Measurements from ENCODE around the gene SCYL2. TPM values are rescaled to one million over a fixed set of nuclear protein-coding genes. Genes with fewer than 3 reads are reported as not detected.
A peak's percentile ranks its signal among the peaks of the same experiment; 100 is the strongest.

The SCYL2 gene
- total RNA-seq, 4 donors from 2014 or later, result 27.7 to 51.8 (median 39.5) TPM

- DNase-seq, result no peak
- H3K4me3 ChIP-seq, result peak overlapping the region; percentile 55 to 99 (median 90)
- no peaks in the 10 kb centered on the region for H3K27me3 ChIP-seq
- no peaks in the 10 kb centered on the region for H3K9me3 ChIP-seq
- peaks cover 18 to 49% (median 23%) of the 10 kb centered on the region in 3 donors for H3K4me1 ChIP-seq
- WGBS, 2 donors, result 0% methylated on average over 9 to 14 of the region's 33 CpGs
- intact Hi-C loops (cut with DNase I), result no loop called here
- TF ChIP-seq POLR2A (IDR thresholded peaks at IDR 0.05), result no peak
- TF ChIP-seq, protein P1, sequence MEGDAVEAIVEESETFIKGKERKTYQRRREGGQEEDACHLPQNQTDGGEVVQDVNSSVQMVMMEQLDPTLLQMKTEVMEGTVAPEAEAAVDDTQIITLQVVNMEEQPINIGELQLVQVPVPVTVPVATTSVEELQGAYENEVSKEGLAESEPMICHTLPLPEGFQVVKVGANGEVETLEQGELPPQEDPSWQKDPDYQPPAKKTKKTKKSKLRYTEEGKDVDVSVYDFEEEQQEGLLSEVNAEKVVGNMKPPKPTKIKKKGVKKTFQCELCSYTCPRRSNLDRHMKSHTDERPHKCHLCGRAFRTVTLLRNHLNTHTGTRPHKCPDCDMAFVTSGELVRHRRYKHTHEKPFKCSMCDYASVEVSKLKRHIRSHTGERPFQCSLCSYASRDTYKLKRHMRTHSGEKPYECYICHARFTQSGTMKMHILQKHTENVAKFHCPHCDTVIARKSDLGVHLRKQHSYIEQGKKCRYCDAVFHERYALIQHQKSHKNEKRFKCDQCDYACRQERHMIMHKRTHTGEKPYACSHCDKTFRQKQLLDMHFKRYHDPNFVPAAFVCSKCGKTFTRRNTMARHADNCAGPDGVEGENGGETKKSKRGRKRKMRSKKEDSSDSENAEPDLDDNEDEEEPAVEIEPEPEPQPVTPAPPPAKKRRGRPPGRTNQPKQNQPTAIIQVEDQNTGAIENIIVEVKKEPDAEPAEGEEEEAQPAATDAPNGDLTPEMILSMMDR (IDR thresholded peaks at IDR 0.05), result no peak
- H3K27ac ChIP-seq, result peak overlapping the region; percentile 89 to 99 (median 98)
- H3K36me3 ChIP-seq, result no peaks in the 10 kb centered on the region
Measured at GRCh38 chr12:100267603-100268281, 765 bp downstream of the SCYL2 start.

DNA sequence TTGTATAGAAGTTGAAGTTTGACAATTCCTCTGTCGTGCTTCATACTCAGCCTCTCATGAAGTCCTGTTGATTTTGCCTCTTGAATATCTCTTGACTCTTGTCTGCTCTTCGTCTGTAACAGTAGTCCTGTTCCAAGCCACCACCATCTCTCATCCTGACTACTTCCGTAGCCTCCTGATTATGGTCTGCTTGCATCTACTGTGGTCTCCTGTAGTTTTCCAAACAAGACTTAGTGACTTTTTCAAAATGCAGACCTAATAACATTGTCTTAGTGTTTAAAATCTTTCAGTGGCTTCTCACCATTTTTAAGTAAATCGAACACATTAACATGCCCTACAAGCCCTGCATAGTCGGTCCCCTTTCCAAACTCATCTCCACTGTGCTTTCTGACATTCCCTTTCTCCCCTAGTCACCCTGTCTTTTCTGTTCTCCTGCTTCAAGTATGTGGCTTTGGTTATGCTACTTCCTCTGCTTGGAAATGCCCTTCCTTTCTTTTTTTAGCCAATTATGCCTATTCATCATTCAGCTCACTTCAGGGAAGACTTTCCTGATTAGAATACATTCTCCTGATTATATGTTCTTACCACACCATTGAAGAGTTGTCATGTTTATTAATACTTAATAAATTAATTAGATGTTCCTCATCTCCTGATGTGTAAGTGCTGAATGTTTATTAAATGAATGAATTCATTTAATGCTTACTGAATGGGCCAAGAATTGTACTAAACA is 2.0 kb downstream of the SCYL2 start:
- H3K4me3 ChIP-seq, result peak overlapping the region in 2 of 4 donors; percentile 55 to 99
- no peaks in the 10 kb centered on the region for H3K9me3 ChIP-seq
- no peaks in the 10 kb centered on the region for H3K36me3 ChIP-seq
- no peaks in the 10 kb centered on the region for H3K27me3 ChIP-seq
- WGBS, 2 donors, result 57% methylated on average over 5 of the region's 5 CpGs
- intact Hi-C loops (cut with DNase I), result no loop called here
- peaks cover 18 to 49% (median 23%) of the 10 kb centered on the region in 3 donors for H3K4me1 ChIP-seq
- peak overlapping the region in 1 of 4 donors; percentile 89 for H3K27ac ChIP-seq
- TF ChIP-seq, protein P1 (IDR thresholded peaks at IDR 0.05), result no peak
- no peak for TF ChIP-seq POLR2A (IDR thresholded peaks at IDR 0.05)
- no peak for DNase-seq

DNA sequence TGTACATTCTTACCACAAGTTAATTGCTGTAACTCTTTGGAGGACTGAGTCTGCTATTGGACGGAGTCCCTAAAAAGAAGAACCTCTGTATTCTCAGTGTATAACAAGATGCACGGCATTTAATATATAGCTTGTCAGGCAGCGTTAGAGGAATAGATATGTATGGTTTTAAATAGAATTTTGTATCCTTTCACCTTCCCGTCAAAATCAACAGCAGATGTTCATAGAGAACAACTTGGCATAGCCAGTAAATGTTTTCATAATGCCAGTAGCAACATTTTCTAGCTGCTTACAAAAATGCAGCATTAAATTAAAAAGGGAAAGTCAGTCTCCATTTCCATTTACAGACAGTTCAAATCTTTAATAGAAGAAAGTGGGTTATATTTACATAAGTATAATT is 6.8 kb downstream of the SCYL2 start:
- no peak for TF ChIP-seq POLR2A (IDR thresholded peaks at IDR 0.05)
- TF ChIP-seq, protein P1 (IDR thresholded peaks at IDR 0.05), result no peak
- Histone ChIP-seq H3K27me3 (no peaks in the 10 kb centered on the region), H3K9me3 (no peaks in the 10 kb centered on the region), H3K4me1 (peaks cover 10 to 33% (median 11%) of the 10 kb centered on the region in 3 donors), H3K36me3 (no peaks in the 10 kb centered on the region), H3K27ac (no peak overlapping the region), H3K4me3 (no peak overlapping the region)
- WGBS, 2 donors, result 80 to 84% methylated on average over 4 of the region's 4 CpGs
- DNase-seq, result no peak
- intact Hi-C loops (cut with DNase I), result no loop called here

GRCh38 chr12:100274291-100274690 is 7.3 kb downstream of the SCYL2 start:
- Histone ChIP-seq H3K4me1 (peaks cover 4 to 28% (median 6%) of the 10 kb centered on the region in 3 donors), H3K9me3 (no peaks in the 10 kb centered on the region), H3K36me3 (no peaks in the 10 kb centered on the region), H3K27me3 (no peaks in the 10 kb centered on the region), H3K27ac (no peak overlapping the region), H3K4me3 (no peak overlapping the region)
- WGBS, 2 donors, result 94 to 97% methylated on average over 2 of the region's 2 CpGs
- DNase-seq, result no peak
- no peak for TF ChIP-seq POLR2A (IDR thresholded peaks at IDR 0.05)
- TF ChIP-seq, protein P1 (IDR thresholded peaks at IDR 0.05), result no peak
- intact Hi-C loops (cut with DNase I), result no loop called here

DNA sequence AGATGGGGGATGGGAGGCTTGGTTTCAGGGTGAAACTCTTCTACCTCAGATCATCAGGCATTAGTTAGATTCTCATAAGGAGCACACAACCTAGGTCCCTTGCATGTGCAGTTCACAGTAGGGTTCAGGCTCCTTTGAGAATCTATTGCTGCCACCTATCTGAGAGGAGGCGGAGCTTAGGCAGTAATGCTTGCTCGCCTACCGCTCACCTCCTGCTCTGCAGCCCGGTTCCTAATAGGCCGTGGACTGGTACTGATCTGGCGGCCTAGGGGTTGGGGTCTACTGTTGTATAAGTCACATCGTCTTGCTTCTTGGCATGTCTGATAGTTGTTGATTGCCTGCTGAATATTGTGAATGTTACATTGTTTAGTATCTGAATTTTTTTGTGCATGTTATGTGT is 12.2 kb downstream of the SCYL2 start:
- no peak for DNase-seq
- Histone ChIP-seq H3K36me3 (peaks cover 0 to 14% (median 4%) of the 10 kb centered on the region in 3 donors), H3K4me1 (peaks cover 0 to 5% (median 0%) of the 10 kb centered on the region in 3 donors), H3K4me3 (no peak overlapping the region), H3K9me3 (no peaks in the 10 kb centered on the region), H3K27me3 (no peaks in the 10 kb centered on the region), H3K27ac (no peak overlapping the region)
- WGBS, 2 donors, result 90 to 100% methylated on average over 2 to 7 of the region's 7 CpGs
- TF ChIP-seq, protein P1 (IDR thresholded peaks at IDR 0.05), result no peak
- no peak for TF ChIP-seq POLR2A (IDR thresholded peaks at IDR 0.05)
- intact Hi-C loops (cut with DNase I), result no loop called here

All from esophagus squamous epithelium (tissue), 5 donors.